ENCODE data around the gene RAD51AP2.
"Not testable (repeated sequence)": the region's sequence is repeated elsewhere in the genome, so short reads cannot be mapped to it uniquely, and the experiment has no call there.

The RAD51AP2 gene

DNA sequence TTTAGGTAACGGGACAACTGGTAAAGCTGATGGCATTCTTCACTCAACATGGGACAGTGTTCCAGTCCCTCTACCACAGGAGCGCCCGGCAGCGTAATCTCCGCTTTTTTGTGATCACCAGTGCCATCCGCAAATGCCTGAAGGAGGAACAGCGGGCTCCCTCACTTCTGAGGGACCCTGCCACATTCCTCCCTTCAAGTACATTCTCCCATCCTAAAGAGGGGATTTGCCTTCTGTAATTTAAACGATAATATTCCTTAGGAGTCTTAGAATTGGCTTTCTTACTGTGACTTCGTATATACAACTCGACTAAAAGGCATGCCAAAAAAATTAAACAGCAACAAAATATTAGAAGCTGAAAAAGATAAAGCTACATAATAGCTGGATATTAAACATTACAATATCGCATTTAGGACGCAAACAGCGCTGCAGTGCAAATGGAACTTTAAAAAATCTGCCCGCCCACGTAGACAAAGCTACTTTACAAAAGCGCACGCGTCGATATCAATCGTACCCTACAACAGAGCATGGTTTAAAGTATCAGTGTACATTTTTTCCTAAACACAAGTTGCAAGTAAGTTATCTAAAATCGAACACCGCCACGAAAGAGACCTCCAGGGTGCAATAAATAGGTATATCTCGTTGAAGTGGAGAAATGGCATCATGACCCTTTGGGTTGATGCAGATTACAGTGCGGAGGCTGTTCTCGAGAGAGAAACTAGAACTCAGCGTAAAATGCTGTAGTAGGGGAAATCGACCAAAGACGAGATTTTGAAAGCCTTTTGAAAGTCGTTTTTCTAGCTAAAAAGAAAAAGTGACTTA is 20.0 kb upstream of the RAD51AP2 start:
- no peak for DNase-seq (ENCODE audit: low read depth in 2 of 2)

GRCh38 chr2:17536416-17536815 is 18.2 kb upstream of the RAD51AP2 start:
- no peak for DNase-seq (ENCODE audit: low read depth in 2 of 2)

DNA sequence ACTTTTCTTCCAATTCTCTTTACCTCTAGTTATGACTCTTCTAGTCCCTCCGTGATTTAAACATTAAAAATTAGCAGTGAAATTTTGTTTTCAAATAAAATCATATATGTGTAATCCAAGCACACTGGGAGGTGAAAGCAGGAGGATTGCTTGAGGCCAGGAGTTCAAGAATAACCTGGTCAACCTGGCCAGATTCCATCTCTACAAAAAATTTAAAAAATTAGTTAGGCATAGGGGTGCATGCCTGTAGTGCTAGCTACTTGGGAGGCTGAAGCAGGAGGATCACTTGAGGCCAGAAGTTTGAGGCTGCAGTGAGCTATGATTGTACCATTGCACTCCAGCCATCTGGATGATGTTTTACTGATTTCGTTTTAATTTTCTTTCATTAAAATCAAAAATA is 15.3 kb upstream of the RAD51AP2 start:
- DNase-seq (ENCODE audit: low read depth in 2 of 2): no peak

GRCh38 chr2:17529771-17530170 is 11.5 kb upstream of the RAD51AP2 start:
- no peak for DNase-seq (ENCODE audit: low read depth in 2 of 2)

DNA sequence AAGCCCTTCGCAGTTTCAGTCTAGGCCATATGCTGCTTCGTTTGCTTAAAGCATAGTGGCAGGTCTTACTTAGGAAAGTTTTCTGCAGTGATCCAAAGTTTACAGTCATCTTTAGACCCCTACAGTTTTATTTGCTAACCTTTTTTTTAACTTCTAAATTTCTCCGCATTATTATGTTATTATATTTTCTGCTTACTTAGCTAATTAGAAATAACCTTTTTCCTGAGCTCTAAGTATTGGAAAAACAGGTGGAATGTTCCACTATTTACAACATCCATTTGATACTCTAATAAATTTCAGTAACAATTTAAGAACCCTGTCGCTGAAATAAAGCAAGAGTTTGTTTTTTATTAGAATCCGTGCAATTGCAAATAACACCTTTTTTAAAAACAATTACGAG is 4.1 kb upstream of the RAD51AP2 start:
- no peak for DNase-seq (ENCODE audit: low read depth in 2 of 2)

GRCh38 chr2:17521621-17522020 is 3.4 kb upstream of the RAD51AP2 start:
- DNase-seq (ENCODE audit: low read depth in 2 of 2): no peak

DNA sequence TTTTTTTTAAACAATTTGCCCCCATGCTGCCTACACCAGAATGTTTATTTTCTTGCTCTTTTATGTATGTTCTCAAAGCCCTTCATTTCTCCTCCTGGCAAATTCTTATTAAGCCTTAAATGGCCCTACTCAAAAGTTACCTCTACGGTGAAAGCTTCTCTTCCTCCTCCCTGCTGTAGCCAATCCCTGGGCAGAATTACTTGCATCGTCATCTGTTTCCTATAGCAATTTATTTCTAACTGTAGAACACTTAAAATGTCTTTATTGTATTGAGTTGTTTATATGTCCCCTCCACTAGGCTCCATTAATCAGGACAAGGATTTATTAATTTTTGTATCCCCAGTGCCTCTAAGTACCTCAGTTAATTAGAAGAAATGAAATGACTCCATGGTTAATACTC is 2.5 kb upstream of the RAD51AP2 start:
- DNase-seq (ENCODE audit: low read depth in 2 of 2): no peak

DNA sequence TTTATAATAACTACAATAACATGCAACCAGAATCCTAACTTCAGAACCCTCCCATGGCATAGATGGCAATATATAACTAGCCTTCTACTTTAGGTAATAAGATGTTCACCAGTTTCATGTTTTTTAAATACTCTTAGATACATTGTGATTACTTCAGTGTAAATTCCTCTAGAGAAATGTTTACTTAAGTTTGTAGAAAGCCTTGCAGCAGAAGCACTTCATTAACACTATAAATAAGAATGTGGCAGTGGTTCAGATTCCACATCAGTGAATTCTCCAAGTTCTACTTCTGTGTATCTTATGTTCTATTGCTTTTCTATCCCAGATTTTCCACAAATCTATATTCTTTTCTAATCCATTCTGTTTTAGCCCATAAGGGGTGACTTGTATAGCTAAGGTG is 1.2 kb upstream of the RAD51AP2 start:
- no peak for DNase-seq (ENCODE audit: low read depth in 2 of 2)

- no peak for DNase-seq (ENCODE audit: low read depth in 2 of 2)
Observed at GRCh38 chr2:17517481-17518211, 594 bp downstream of the RAD51AP2 start.

DNA sequence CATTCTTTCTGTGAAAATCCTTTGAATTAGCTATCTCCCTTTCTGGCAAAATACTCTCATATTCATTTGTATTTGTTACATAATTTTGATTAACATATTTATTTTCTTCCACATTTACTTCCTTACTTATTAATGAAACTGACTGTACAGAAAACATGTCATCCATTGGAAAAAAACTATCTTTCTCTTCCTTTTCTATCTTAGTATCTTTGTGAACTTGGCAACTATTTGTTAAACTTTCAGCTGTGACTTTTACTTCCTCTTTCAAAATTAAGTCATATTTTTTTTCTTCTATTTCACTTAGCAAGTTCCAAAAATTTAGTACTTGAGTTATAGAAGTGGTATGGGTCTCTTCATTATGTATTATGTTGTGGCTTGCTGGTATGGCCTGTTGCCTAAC is 2.6 kb downstream of the RAD51AP2 start:
- no peak for DNase-seq (ENCODE audit: low read depth in 2 of 2)

DNA sequence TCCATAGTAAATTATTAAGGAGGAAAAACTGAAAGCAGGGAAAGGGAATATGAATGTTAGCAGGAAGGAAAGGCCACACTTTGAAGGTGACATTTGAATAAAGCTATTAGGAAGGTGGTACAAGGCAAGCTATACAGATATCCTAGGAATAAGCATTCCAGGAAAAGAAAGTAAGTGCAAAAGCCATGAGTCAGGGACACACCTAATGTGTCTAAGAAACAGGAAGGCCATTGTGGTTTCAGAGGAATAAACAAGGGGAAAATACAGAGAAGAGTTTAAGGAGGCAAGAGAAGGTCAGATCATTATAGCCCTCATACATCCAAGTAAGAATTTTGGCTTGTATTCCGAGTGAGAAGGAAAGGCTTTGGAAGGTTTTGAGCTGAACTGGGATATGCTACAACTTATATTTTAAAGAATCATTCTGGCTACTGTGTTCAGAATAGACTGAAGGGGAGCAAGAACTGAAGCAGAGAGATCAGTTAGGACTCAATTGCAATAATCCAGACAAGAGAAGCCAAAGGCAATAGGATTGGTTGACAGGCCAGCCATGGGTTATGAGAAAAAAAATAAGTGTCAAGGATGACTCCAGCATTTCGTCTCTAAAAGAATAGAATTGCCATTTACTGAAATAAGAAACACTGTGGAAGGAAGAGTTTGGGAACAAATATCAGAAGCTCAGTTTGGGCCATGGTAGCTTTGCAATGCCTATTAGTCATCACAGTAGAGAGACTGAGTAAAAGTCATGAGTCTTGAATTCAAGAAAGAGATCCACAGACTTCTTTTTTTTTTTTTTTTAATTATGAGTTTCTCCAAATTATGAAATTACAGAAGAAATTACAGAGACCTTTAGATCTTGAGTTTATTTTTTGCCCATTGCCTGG is 11.3 kb downstream of the RAD51AP2 start:
- DNase-seq (ENCODE audit: low read depth in 2 of 2): no peak

DNA sequence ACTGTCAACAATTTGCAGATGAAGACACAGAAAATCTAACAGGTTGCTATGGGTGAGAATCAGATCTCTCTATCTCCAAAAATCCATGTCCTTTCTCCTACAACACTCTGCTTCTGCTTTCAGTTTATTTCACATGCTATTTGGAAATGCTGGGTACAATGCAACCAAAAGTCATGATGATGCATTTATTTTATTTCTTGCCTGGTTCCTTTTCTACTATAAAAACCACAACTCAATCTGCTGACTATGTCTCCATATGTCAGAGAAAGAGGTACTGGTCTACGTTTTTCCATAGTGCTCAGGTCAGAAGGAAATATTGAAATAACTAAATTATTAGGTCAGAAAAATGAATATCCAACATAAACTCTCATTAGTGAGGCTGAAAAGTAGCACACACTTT is 20.5 kb downstream of the RAD51AP2 start:
- no peak for DNase-seq (ENCODE audit: low read depth in 2 of 2)

- no peak for DNase-seq (ENCODE audit: low read depth in 2 of 2)
Observed at GRCh38 chr2:17495590-17495989, 22.6 kb downstream of the RAD51AP2 start.

- DNase-seq (ENCODE audit: low read depth in 2 of 2): not testable (repeated sequence)
Observed at GRCh38 chr2:17490165-17490564, 28.1 kb downstream of the RAD51AP2 start.

DNA sequence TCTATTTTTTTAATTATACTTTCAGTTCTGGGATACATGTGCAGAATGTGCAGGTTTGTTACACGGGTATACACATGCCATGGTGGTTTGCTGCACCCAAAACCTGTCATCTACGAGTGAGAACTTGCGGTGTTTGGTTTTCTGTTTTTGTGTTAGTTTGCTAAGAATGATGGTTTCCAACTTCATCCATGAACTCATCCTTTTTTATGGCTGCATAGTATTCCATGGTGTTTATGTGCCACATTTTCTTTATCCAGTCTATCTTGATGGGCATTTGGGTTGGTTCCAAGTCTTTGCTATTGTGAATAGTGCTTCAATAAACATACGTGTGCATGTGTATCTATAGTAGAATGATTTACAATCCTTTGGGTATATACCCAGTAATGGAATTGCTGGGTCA is 29.6 kb downstream of the RAD51AP2 start:
- not testable (repeated sequence) for DNase-seq (ENCODE audit: low read depth in 2 of 2)

- no peak for DNase-seq (ENCODE audit: low read depth in 2 of 2)
Observed at GRCh38 chr2:17483496-17483895, 34.7 kb downstream of the RAD51AP2 start.

DNA sequence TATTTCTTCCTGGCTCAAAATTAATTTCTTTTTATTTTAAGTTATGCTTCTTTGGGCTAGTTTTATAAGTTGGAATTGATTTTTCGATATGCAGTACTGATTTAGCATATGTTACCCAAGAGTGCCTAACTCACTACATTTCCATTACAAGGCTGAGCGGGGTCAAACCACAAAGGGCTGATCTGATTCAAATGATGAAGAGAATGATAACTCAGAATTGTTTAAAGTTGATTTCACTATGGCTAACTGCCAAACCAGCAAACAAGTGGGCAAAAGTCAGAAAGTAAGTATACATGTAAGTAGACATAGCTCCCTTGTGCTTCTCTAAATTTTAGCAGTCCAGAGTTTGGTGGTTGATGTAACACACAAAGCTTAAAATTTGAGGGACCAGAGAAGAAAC is 35.6 kb downstream of the RAD51AP2 start:
- no peak for DNase-seq (ENCODE audit: low read depth in 2 of 2)

GRCh38 chr2:17479875-17480274 is 38.4 kb downstream of the RAD51AP2 start:
- no peak for DNase-seq (ENCODE audit: low read depth in 2 of 2)

DNA sequence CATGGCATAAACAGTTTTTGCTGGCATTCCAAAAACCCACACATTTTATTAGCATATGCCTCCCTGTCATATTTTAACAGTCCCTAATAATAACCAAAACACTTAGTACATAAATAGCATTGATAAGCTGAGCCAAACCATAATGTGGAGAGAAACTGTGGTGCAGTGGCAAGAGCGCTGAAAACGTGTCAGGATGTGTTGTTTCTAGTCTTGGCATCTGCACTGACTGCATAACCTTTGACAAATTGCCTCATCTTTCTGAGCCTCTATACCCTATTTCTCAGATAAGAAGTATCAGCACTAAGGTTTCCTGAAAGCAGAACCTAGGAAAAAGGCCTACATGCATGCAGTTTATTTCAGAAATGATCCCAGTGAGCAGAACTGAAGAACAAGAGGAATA is 41.4 kb downstream of the RAD51AP2 start:
- no peak for DNase-seq (ENCODE audit: low read depth in 2 of 2)

- DNase-seq (ENCODE audit: low read depth in 2 of 2): no peak
Observed at GRCh38 chr2:17476064-17476463, 42.2 kb downstream of the RAD51AP2 start.

DNA sequence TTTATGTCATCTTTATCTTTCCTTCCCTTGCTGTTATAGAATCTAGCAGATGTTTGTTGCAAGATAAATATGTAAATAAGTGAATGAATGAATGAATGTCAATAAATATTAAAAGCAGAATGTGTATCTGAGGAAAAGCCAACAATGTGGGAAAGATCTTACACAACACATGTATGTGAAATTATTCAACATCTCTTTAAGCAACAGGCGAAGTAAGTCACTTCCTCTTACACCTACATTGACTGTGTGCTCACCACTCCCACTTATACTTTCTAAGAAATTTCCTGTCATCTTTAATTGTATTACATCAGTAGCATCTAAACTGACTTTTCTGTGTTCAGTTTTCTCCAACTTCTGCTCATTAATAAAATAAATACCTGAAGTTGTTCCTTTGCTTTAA is 43.0 kb downstream of the RAD51AP2 start:
- DNase-seq (ENCODE audit: low read depth in 2 of 2): no peak

DNA sequence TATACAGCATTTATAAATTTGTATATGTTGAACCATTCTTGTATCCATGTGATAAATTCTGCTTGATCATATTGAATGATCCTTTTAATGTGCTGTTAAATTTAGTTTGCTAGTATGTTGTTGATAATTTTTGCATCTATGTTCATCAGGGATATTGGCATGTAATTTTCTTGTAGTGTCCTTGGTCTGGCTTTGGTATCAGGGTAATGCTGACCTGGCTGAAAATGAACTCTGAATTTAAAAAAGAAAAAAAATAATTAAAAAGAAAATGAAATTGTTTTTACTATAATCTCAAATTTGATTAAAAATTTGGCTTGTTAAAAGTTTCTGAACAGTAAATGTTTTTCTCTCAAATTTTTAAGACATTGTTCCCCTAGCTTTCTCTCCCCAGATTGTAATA is 46.3 kb downstream of the RAD51AP2 start:
- no peak for DNase-seq (ENCODE audit: low read depth in 2 of 2)
